Measurements from ENCODE around the gene RFTN1. TPM values are rescaled to one million over a fixed set of nuclear protein-coding genes. Genes with fewer than 3 reads are reported as not detected.

RFTN1 gene
- total RNA-seq, 3 donors from 2014 or later (not counting 1 experiment from before 2014, with no cell fraction given) = 112 to 135 (median 115) TPM

DNA sequence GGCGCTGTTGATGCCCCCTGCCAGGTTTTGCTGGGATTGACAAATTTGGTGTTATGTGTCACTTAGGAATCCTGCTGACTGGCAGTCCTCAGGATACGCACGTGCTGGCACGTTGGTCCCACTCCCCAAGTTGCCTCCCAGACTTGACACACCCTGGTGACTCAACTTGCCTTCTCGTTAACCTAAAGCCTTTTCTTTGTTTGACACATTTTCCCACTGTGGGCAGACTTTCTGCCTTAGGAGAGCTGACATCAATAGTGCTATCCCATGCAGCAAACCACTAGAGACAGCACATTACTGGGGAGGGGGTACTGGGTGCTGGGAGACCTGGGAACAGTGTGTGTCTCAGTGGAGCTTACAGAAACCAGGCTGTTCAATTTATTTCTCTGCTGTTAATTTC is 144.2 kb downstream of the RFTN1 start:
- H3K9me3 ChIP-seq (ENCODE audit: control insufficient read depth, insufficient read depth, low read length) = no peaks in the 10 kb centered on the region
- Mint-ChIP-seq H3K27ac (no peak overlapping the region), H3K9me3 (no peaks in the 10 kb centered on the region), H3K27me3 (ENCODE audit: low read depth in 2 of 2) (no peaks in the 10 kb centered on the region), H3K4me1 (peaks cover 46 to 62% of the 10 kb centered on the region in 2 donors), H3K36me3 (peaks cover 27% of the 10 kb centered on the region), H3K4me3 (no peak overlapping the region)
- H3K4me1 ChIP-seq (ENCODE audit: control insufficient read depth, insufficient read depth, low read length) = peaks cover 35% of the 10 kb centered on the region
- H3K27ac ChIP-seq (ENCODE audit: low read length) = no peak overlapping the region
- no peak for DNase-seq
- intact Hi-C loops (cut with micrococcal nuclease) = no loop called here
- peaks cover 53% of the 10 kb centered on the region for H3K36me3 ChIP-seq (ENCODE audit: control insufficient read depth, insufficient read depth, low read length)
- TF ChIP-seq, protein P1, sequence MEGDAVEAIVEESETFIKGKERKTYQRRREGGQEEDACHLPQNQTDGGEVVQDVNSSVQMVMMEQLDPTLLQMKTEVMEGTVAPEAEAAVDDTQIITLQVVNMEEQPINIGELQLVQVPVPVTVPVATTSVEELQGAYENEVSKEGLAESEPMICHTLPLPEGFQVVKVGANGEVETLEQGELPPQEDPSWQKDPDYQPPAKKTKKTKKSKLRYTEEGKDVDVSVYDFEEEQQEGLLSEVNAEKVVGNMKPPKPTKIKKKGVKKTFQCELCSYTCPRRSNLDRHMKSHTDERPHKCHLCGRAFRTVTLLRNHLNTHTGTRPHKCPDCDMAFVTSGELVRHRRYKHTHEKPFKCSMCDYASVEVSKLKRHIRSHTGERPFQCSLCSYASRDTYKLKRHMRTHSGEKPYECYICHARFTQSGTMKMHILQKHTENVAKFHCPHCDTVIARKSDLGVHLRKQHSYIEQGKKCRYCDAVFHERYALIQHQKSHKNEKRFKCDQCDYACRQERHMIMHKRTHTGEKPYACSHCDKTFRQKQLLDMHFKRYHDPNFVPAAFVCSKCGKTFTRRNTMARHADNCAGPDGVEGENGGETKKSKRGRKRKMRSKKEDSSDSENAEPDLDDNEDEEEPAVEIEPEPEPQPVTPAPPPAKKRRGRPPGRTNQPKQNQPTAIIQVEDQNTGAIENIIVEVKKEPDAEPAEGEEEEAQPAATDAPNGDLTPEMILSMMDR (IDR thresholded peaks at IDR 0.05) = no peak
- no peak for ATAC-seq
- no peak overlapping the region for H3K4me3 ChIP-seq (ENCODE audit: low read length)
- WGBS (ENCODE audit: insufficient coverage) = 89% methylated on average over 5 of the region's 5 CpGs
- no peaks in the 10 kb centered on the region for H3K27me3 ChIP-seq (ENCODE audit: control insufficient read depth, insufficient read depth, low read length)

- H3K4me3 ChIP-seq (ENCODE audit: low read length) = no peak overlapping the region
- 87% methylated on average over 5 of the region's 5 CpGs for WGBS (ENCODE audit: insufficient coverage)
- no peak for ATAC-seq
- no peak for DNase-seq
- no peaks in the 10 kb centered on the region for H3K9me3 ChIP-seq (ENCODE audit: control insufficient read depth, insufficient read depth, low read length)
- intact Hi-C loops (cut with micrococcal nuclease) = no loop called here
- H3K36me3 Mint-ChIP-seq = peaks cover 27% of the 10 kb centered on the region
- no peak overlapping the region for H3K27ac ChIP-seq (ENCODE audit: low read length)
- H3K4me1 Mint-ChIP-seq = peaks cover 38 to 49% of the 10 kb centered on the region in 2 donors
- no peak overlapping the region for H3K4me3 Mint-ChIP-seq
- H3K27ac Mint-ChIP-seq = no peak overlapping the region
- no peaks in the 10 kb centered on the region for H3K9me3 Mint-ChIP-seq
- H3K36me3 ChIP-seq (ENCODE audit: control insufficient read depth, insufficient read depth, low read length) = peaks cover 47% of the 10 kb centered on the region
- no peaks in the 10 kb centered on the region for H3K27me3 Mint-ChIP-seq (ENCODE audit: low read depth in 2 of 2)
- TF ChIP-seq, protein P1 (IDR thresholded peaks at IDR 0.05) = no peak
- peaks cover 26% of the 10 kb centered on the region for H3K4me1 ChIP-seq (ENCODE audit: control insufficient read depth, insufficient read depth, low read length)
- H3K27me3 ChIP-seq (ENCODE audit: control insufficient read depth, insufficient read depth, low read length) = no peaks in the 10 kb centered on the region
Observed at GRCh38 chr3:16366581-16366980, 146.9 kb downstream of the RFTN1 start.

DNA sequence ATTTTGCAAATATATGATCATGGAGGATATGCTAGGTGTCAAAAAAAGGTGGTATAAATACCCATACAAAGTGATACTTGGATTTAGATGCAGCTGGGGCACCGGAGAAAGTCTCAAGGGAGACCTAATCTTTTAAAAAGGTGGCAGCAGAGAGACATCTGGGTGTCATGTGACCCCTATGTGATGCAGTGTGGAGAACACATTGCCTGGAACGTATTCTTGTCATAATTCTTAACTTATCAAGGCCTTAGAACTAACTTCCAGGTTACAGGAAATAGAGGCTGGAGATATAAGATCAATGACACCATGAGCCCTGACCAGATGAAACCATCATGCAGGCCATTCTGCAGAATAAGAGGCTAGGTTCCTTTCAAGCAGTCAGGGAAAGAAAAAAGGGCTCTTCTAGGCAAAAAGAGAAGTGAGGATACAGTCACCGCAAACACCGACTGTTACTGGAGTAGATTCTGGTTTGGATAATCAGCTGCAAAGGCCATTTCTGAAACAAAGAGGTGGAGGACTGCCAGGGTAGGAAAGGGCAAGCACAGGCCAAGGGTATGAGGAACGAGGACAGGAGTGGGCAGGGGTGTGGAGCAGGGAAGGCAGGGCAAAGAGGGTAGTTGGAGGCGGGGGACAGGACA is 147.9 kb downstream of the RFTN1 start:
- Histone ChIP-seq H3K9me3 (ENCODE audit: control insufficient read depth, insufficient read depth, low read length) (no peaks in the 10 kb centered on the region), H3K36me3 (ENCODE audit: control insufficient read depth, insufficient read depth, low read length) (peaks cover 48% of the 10 kb centered on the region), H3K27ac (ENCODE audit: low read length) (no peak overlapping the region), H3K4me3 (ENCODE audit: low read length) (no peak overlapping the region), H3K27me3 (ENCODE audit: control insufficient read depth, insufficient read depth, low read length) (no peaks in the 10 kb centered on the region), H3K4me1 (ENCODE audit: control insufficient read depth, insufficient read depth, low read length) (peaks cover 23% of the 10 kb centered on the region)
- ATAC-seq = no peak
- WGBS (ENCODE audit: insufficient coverage) = 76% methylated on average over 6 of the region's 6 CpGs
- intact Hi-C loops (cut with micrococcal nuclease) = no loop called here
- TF ChIP-seq, protein P1 (IDR thresholded peaks at IDR 0.05) = no peak
- Mint-ChIP-seq H3K4me1 (peaks cover 35 to 47% of the 10 kb centered on the region in 2 donors), H3K27me3 (ENCODE audit: low read depth in 2 of 2) (no peaks in the 10 kb centered on the region), H3K27ac (no peak overlapping the region), H3K9me3 (no peaks in the 10 kb centered on the region), H3K36me3 (peaks cover 27% of the 10 kb centered on the region), H3K4me3 (no peak overlapping the region)
- no peak for DNase-seq

DNA sequence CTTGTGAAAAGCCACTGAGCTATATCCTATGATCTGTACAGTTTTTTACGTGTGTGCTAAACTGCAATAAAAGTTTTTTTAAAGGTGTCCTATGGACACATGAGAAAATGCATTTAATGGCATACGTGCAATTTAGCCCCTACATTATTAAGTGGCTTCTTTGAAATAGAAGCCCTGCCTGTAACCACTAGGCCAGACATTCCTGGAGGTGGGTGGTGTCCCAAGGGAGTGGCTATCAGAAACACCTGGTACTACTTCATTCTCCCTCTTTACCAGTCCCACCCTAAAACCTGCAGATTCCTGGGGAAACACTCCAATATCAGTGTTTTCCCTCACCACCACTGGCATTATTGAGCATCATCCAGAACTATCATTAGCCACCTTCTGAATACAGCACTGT is 148.5 kb downstream of the RFTN1 start:
- H3K4me1 ChIP-seq (ENCODE audit: control insufficient read depth, insufficient read depth, low read length) = peaks cover 23% of the 10 kb centered on the region
- H3K36me3 Mint-ChIP-seq = peaks cover 24% of the 10 kb centered on the region
- no peak for DNase-seq
- H3K27ac ChIP-seq (ENCODE audit: low read length) = no peak overlapping the region
- no peaks in the 10 kb centered on the region for H3K9me3 ChIP-seq (ENCODE audit: control insufficient read depth, insufficient read depth, low read length)
- H3K4me1 Mint-ChIP-seq = peaks cover 35 to 47% of the 10 kb centered on the region in 2 donors
- H3K27ac Mint-ChIP-seq = peak overlapping the region; percentile 26 to 64
- H3K36me3 ChIP-seq (ENCODE audit: control insufficient read depth, insufficient read depth, low read length) = peaks cover 47% of the 10 kb centered on the region
- TF ChIP-seq, protein P1 (IDR thresholded peaks at IDR 0.05) = no peak
- no peaks in the 10 kb centered on the region for H3K9me3 Mint-ChIP-seq
- H3K27me3 ChIP-seq (ENCODE audit: control insufficient read depth, insufficient read depth, low read length) = no peaks in the 10 kb centered on the region
- no peak overlapping the region for H3K4me3 ChIP-seq (ENCODE audit: low read length)
- intact Hi-C loops (cut with micrococcal nuclease) = no loop called here
- H3K27me3 Mint-ChIP-seq (ENCODE audit: low read depth in 2 of 2) = no peaks in the 10 kb centered on the region
- WGBS (ENCODE audit: insufficient coverage) = 85% methylated on average over 2 of the region's 2 CpGs
- no peak overlapping the region for H3K4me3 Mint-ChIP-seq
- ATAC-seq = no peak
